Neural cell (in vitro differentiated cells): ENCODE measurements around the gene RAB33B. TPM values are rescaled to one million over a fixed set of nuclear protein-coding genes. Genes with fewer than 3 reads are reported as not detected.
"Not testable (repeated sequence)": the region's sequence is repeated elsewhere in the genome, so short reads cannot be mapped to it uniquely, and the experiment has no call there.

Experiments used
- H2AFZ ChIP-seq: fragments of 200-600, 300-800 bp; sonication (generic), shearing (Covaris generic); 2 replicates; pipeline ENCODE4 v1.6.0; 2014; ENCODE audit warnings: low read depth, mild to moderate bottlenecking, antibody characterized with exemption, low read length, moderate library complexity
- H3F3A ChIP-seq: fragments of 200-600 bp; shearing (Covaris generic); 2 replicates; pipeline ENCODE4 v1.6.1; 2016; ENCODE audit warnings: mild to moderate bottlenecking, moderate library complexity, mixed read lengths, antibody characterized with exemption, low read length; ENCODE audit not compliant: insufficient read depth, poor library complexity, severe bottlenecking
- H3K27ac ChIP-seq: fragments of 200-600, 300-800 bp; sonication (generic), shearing (Covaris generic); 2 replicates; pipeline ENCODE4 v1.5.1; 2014; ENCODE audit warnings: mild to moderate bottlenecking, low read length, moderate library complexity
- H3K27me3 ChIP-seq: fragments of 300-800, 200-600 bp; sonication (generic), shearing (Covaris generic); 2 replicates; pipeline ENCODE4 v1.6.0; 2014; ENCODE audit warnings: mild to moderate bottlenecking, low read depth, low read length, moderate library complexity; ENCODE audit not compliant: insufficient read depth
- H3K36me3 ChIP-seq: fragments of 300-800, 200-600 bp; sonication (generic), shearing (Covaris generic); 2 replicates; pipeline ENCODE4 v1.5.1; 2014; ENCODE audit warnings: mild to moderate bottlenecking, antibody characterized with exemption, low read length, moderate library complexity; ENCODE audit not compliant: insufficient read depth
- H3K4me2 ChIP-seq: fragments of 300-800, 200-600 bp; sonication (generic), shearing (Covaris generic); 2 replicates; pipeline ENCODE4 v1.6.0; 2014; ENCODE audit warnings: mild to moderate bottlenecking, low read length
- H3K4me3 ChIP-seq: fragments of 300-800, 200-600 bp; sonication (generic), shearing (Covaris generic); 2 replicates; pipeline ENCODE4 v1.5.1; 2014; ENCODE audit warnings: mild to moderate bottlenecking, low read length, moderate library complexity
- H3K79me2 ChIP-seq: fragments of 200-600 bp; shearing (Covaris generic); replicated peaks from 2 replicates; pipeline ENCODE4 v1.6.0; 2014; ENCODE audit warnings: mild to moderate bottlenecking, low read length, moderate library complexity; ENCODE audit not compliant: insufficient read depth
- H3K9ac ChIP-seq: fragments of 300-800, 200-600 bp; sonication (generic), shearing (Covaris generic); 2 replicates; pipeline ENCODE4 v1.6.1; 2016; ENCODE audit warnings: mild to moderate bottlenecking, low read length, mixed read lengths
- H3K9me2 ChIP-seq: fragments of 200-600 bp; shearing (Covaris generic); 2 replicates; pipeline ENCODE4 v1.6.1; 2016; ENCODE audit warnings: mild to moderate bottlenecking, low read length, mixed read lengths; ENCODE audit not compliant: insufficient read depth
- H3K9me3 ChIP-seq: fragments of 200-600, 300-800 bp; sonication (generic), shearing (Covaris generic); 2 replicates; pipeline ENCODE4 v1.6.1; 2016; ENCODE audit warnings: mild to moderate bottlenecking, mixed run types, low read length, moderate library complexity, mixed read lengths
- H4K20me1 ChIP-seq: fragments of 200-600 bp; shearing (Covaris generic); 2 replicates; pipeline ENCODE4 v1.6.1; 2016; ENCODE audit warnings: mild to moderate bottlenecking, mixed run types; ENCODE audit not compliant: insufficient read depth
- EP300 ChIP-seq: fragments of 450-650 bp; conservative IDR thresholded peaks from 2 replicates; pipeline ENCODE4 v1.6.1; 2014; ENCODE audit warnings: antibody characterized with exemption, mild to moderate bottlenecking, moderate library complexity; ENCODE audit not compliant: poor library complexity, severe bottlenecking
- EZH2 ChIP-seq: fragments of 200-600, 300-800 bp; shearing (Covaris generic), sonication (generic); IDR thresholded peaks from 2 replicates; pipeline ENCODE4 v1.6.1; 2014; ENCODE audit warnings: antibody characterized with exemption, low read length, borderline replicate concordance, mild to moderate bottlenecking; ENCODE audit not compliant: insufficient read depth, poor library complexity, severe bottlenecking
- MXI1 ChIP-seq: fragments of 450-650 bp; conservative IDR thresholded peaks from 2 replicates; pipeline ENCODE4 v1.6.1; 2014; ENCODE audit warnings: antibody characterized with exemption, mild to moderate bottlenecking; ENCODE audit not compliant: poor library complexity, severe bottlenecking
- POLR2AphosphoS5 ChIP-seq: IDR thresholded peaks from 2 replicates; pipeline ENCODE4 v1.6.1; 2012
- RAD21 ChIP-seq: fragments of 450-650 bp; conservative IDR thresholded peaks from 2 replicates; pipeline ENCODE4 v1.6.1; 2014; ENCODE audit warnings: antibody characterized with exemption, mild to moderate bottlenecking, moderate library complexity
- SMC3 ChIP-seq: fragments of 450-650 bp; conservative IDR thresholded peaks from 2 replicates; pipeline ENCODE4 v1.6.1; 2014; ENCODE audit warnings: antibody characterized with exemption, mild to moderate bottlenecking, moderate library complexity; ENCODE audit not compliant: poor library complexity
- TAF1 ChIP-seq: IDR thresholded peaks from 2 replicates; pipeline ENCODE4 v1.6.1; 2012; ENCODE audit warnings: low read depth
- polyA plus RNA-seq: library from polyadenylated mRNA; depleted of rRNA; stranded (reverse); fragments of >200 nt; gene quantifications from 2 replicates; pipeline ENCODE4 v1.2.3, GENCODE V29; 2014
- TF ChIP-seq, protein P1 (sequence below): fragments of 450-650 bp; IDR thresholded peaks from 2 replicates; pipeline ENCODE4 v1.5.1; 2014; ENCODE audit warnings: antibody characterized with exemption, mild to moderate bottlenecking, moderate library complexity; ENCODE audit not compliant: poor library complexity, severe bottlenecking
- TF ChIP-seq, protein P2 (sequence below): IDR thresholded peaks from 2 replicates; pipeline ENCODE4 v1.6.1; 2012; ENCODE audit warnings: borderline replicate concordance

RAB33B gene
- polyA plus RNA-seq, 1 donor from 2014 or later, result 8.6 TPM

DNA sequence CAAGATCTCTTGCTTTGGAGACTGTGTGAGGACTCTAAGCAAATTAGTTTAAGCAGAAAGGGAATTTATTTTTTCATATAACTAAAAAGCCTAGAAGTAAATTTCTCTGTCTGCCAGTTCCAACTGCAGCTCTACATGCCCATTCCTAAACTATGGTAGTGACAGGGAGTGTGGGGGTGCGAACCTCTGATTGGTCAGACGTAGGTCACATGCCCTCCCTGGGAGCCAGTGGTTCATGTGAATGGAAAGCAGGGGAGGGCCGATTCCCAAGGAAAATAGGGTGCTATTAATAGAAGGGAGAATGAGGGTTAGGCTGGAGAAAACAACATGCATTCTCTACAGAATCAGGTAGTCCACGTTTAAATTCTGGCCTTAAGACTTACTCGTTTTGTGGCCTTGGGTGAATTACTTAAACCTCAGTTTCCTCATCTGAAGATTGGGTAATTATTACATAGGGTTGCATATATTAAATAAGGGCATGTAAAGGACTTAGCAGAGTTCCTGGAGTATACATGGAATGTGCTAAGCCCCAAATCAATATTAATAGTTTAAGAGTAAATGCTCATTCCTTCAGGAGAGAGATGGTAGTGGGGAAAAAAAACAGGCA is 7.2 kb downstream of the RAB33B start:
- H3K36me3 ChIP-seq, result no peaks in the 10 kb centered on the region
- H3K27me3 ChIP-seq, result no peaks in the 10 kb centered on the region
- H2AFZ ChIP-seq, result no peak overlapping the region
- no peaks in the 10 kb centered on the region for H3F3A ChIP-seq
- H3K9ac ChIP-seq, result no peak overlapping the region
- peaks cover 18% of the 10 kb centered on the region for H3K79me2 ChIP-seq
- TF ChIP-seq, protein P1, sequence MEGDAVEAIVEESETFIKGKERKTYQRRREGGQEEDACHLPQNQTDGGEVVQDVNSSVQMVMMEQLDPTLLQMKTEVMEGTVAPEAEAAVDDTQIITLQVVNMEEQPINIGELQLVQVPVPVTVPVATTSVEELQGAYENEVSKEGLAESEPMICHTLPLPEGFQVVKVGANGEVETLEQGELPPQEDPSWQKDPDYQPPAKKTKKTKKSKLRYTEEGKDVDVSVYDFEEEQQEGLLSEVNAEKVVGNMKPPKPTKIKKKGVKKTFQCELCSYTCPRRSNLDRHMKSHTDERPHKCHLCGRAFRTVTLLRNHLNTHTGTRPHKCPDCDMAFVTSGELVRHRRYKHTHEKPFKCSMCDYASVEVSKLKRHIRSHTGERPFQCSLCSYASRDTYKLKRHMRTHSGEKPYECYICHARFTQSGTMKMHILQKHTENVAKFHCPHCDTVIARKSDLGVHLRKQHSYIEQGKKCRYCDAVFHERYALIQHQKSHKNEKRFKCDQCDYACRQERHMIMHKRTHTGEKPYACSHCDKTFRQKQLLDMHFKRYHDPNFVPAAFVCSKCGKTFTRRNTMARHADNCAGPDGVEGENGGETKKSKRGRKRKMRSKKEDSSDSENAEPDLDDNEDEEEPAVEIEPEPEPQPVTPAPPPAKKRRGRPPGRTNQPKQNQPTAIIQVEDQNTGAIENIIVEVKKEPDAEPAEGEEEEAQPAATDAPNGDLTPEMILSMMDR, result no peak
- no peak for TF ChIP-seq SMC3
- TF ChIP-seq EP300, result no peak
- no peak for TF ChIP-seq MXI1
- TF ChIP-seq POLR2AphosphoS5, result no peak
- TF ChIP-seq RAD21, result no peak
- no peak for TF ChIP-seq EZH2
- TF ChIP-seq TAF1, result no peak
- no peaks in the 10 kb centered on the region for H4K20me1 ChIP-seq
- no peaks in the 10 kb centered on the region for H3K9me3 ChIP-seq
- H3K9me2 ChIP-seq, result no peaks in the 10 kb centered on the region
- no peak overlapping the region for H3K27ac ChIP-seq
- H3K4me2 ChIP-seq, result no peak overlapping the region
- H3K4me3 ChIP-seq, result no peak overlapping the region

DNA sequence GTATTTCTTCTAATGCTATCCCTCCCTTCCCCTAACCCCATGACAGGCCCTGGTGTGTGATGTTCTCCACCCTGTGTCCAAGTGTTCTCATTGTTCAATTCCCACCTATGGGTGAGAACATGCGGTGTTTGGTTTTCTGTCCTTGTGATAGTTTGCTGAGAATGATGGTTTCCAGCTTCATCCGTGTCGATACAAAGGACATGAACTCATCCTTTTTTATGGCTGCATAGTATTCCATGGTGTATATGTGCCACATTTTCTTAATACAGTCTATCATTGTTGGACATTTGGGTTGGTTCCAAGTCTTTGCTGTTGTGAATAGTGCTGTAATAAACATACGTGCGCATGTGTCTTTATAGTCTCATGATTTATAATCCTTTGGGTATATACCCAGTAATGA is 10.6 kb downstream of the RAB33B start:
- H3K9ac ChIP-seq, H3K36me3 ChIP-seq, H3K9me2 ChIP-seq, H3F3A ChIP-seq, H3K79me2 ChIP-seq, H2AFZ ChIP-seq, H3K9me3 ChIP-seq, H4K20me1 ChIP-seq, H3K4me2 ChIP-seq, H3K4me3 ChIP-seq, H3K27ac ChIP-seq, H3K27me3 ChIP-seq: not testable (repeated sequence)

DNA sequence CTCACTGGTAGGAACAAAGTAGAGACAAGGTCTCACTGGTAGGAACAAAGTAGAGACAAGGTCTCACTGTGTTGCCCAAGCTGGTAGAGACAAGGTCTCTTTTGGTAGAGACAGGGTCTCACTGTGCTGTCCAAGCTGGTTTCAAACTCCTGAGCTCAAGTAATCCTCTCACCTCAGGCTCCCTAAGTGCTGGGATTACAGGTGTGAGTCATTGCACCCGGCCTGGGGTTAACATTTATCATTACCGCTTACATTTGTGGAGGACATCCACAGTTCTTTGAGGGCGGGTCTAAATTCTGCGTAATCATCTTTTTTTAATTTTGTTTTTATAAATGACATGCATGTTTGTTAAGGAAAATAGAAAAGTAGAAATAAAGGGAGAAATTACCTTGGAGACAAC is 12.0 kb downstream of the RAB33B start:
- no peaks in the 10 kb centered on the region for H3F3A ChIP-seq
- no peaks in the 10 kb centered on the region for H3K36me3 ChIP-seq
- no peaks in the 10 kb centered on the region for H4K20me1 ChIP-seq
- H2AFZ ChIP-seq, result no peak overlapping the region
- no peak overlapping the region for H3K27ac ChIP-seq
- H3K4me2 ChIP-seq, result no peak overlapping the region
- no peaks in the 10 kb centered on the region for H3K9me2 ChIP-seq
- peaks cover under 1% of the 10 kb centered on the region for H3K9me3 ChIP-seq
- TF ChIP-seq, protein P1, result no peak
- TF ChIP-seq, protein P2, sequence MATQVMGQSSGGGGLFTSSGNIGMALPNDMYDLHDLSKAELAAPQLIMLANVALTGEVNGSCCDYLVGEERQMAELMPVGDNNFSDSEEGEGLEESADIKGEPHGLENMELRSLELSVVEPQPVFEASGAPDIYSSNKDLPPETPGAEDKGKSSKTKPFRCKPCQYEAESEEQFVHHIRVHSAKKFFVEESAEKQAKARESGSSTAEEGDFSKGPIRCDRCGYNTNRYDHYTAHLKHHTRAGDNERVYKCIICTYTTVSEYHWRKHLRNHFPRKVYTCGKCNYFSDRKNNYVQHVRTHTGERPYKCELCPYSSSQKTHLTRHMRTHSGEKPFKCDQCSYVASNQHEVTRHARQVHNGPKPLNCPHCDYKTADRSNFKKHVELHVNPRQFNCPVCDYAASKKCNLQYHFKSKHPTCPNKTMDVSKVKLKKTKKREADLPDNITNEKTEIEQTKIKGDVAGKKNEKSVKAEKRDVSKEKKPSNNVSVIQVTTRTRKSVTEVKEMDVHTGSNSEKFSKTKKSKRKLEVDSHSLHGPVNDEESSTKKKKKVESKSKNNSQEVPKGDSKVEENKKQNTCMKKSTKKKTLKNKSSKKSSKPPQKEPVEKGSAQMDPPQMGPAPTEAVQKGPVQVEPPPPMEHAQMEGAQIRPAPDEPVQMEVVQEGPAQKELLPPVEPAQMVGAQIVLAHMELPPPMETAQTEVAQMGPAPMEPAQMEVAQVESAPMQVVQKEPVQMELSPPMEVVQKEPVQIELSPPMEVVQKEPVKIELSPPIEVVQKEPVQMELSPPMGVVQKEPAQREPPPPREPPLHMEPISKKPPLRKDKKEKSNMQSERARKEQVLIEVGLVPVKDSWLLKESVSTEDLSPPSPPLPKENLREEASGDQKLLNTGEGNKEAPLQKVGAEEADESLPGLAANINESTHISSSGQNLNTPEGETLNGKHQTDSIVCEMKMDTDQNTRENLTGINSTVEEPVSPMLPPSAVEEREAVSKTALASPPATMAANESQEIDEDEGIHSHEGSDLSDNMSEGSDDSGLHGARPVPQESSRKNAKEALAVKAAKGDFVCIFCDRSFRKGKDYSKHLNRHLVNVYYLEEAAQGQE, result no peak
- TF ChIP-seq MXI1 (no peak), RAD21 (no peak), TAF1 (no peak), EZH2 (no peak), POLR2AphosphoS5 (no peak), EP300 (no peak), SMC3 (no peak)
- H3K9ac ChIP-seq, result no peak overlapping the region
- H3K27me3 ChIP-seq, result no peaks in the 10 kb centered on the region
- H3K79me2 ChIP-seq, result peaks cover 3% of the 10 kb centered on the region
- H3K4me3 ChIP-seq, result no peak overlapping the region

DNA sequence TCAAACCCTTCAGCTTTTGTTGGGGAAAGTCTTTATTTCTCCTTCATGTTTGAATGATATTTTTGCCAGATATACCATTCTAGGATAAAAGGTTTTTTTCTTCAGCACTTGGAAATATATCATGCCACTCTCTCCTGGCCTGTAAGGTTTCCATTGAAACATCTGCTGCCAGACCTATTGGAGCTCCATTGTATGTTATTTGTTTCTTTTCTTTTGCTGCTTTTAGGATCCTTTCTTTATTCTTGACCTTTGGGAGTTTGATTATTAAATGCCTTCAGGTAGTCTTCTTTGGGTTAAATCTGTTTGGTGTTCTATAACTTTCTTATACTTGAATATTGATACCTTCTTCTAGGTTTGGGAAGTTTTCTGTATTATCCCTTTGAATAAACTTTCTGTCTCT is 14.8 kb downstream of the RAB33B start:
- not testable (repeated sequence) for H4K20me1 ChIP-seq, H3K4me2 ChIP-seq, H3K4me3 ChIP-seq, H2AFZ ChIP-seq, H3K9me2 ChIP-seq, H3K27me3 ChIP-seq, H3F3A ChIP-seq, H3K79me2 ChIP-seq, H3K27ac ChIP-seq, H3K9ac ChIP-seq
- peaks cover 11% of the 10 kb centered on the region for H3K9me3 ChIP-seq
- peaks cover 12% of the 10 kb centered on the region for H3K36me3 ChIP-seq
